CD4-positive, CD25-positive, alpha-beta regulatory T cell (primary cell): ENCODE measurements around the gene ANKRD66. TPM values are rescaled to one million over a fixed set of nuclear protein-coding genes. Genes with fewer than 3 reads are reported as not detected.
"Not testable (repeated sequence)": the region's sequence is repeated elsewhere in the genome, so short reads cannot be mapped to it uniquely, and the experiment has no call there.

ENCODE experiments used
- ATAC-seq, 2 donors: fragments of 150-1000 bp; cut with Tn5 transposase; one replicate each; pipeline ENCODE4 v1.10.0; 2021; ENCODE audit warnings: low read depth in 2 of 2, moderate number of reproducible peaks in 2 of 2, moderate library complexity in 1 of 2
- DNase-seq, 3 donors: peaks; one replicate each; pipeline versions ENCODE4 v3.0.0 to v3.0.0-alpha.2; 2012 to 2022; ENCODE audit warnings: mixed read lengths in 1 of 3
- H3K27ac ChIP-seq: one replicate; pipeline ENCODE4 v1.7.0; 2013; ENCODE audit warnings: mild to moderate bottlenecking, low read length; ENCODE audit not compliant: insufficient read depth, poor library complexity, severe bottlenecking
- H3K27me3 ChIP-seq: one replicate; pipeline ENCODE4 v1.7.0; 2013; ENCODE audit warnings: low read length; ENCODE audit not compliant: control insufficient read depth, insufficient read depth
- H3K36me3 ChIP-seq: one replicate; pipeline ENCODE4 v1.7.0; 2013; ENCODE audit warnings: mild to moderate bottlenecking, low read length, moderate library complexity; ENCODE audit not compliant: control insufficient read depth, insufficient read depth
- H3K4me1 ChIP-seq: 2 replicates; pipeline ENCODE4 v1.7.0; 2013; ENCODE audit warnings: mild to moderate bottlenecking, low read length; ENCODE audit not compliant: insufficient read depth, control insufficient read depth, poor library complexity, severe bottlenecking
- H3K4me3 ChIP-seq: one replicate; pipeline ENCODE4 v1.7.0; 2013; ENCODE audit warnings: low read depth, mild to moderate bottlenecking, low read length, moderate library complexity
- H3K9me3 ChIP-seq, 2 experiments: 1 replicate in 1 of 2; 2 replicates in 1 of 2; pipeline ENCODE4 v1.7.0; 2013; ENCODE audit warnings: low read length in 2 of 2, mild to moderate bottlenecking in 1 of 2, moderate library complexity in 1 of 2; ENCODE audit not compliant: control insufficient read depth in 2 of 2
- H3K27ac Mint-ChIP-seq, 3 donors: one replicate each; pipeline ENCODE4 v1.8.0; 2020 to 2022; ENCODE audit warnings: mild to moderate bottlenecking in 3 of 3, mixed read lengths in 3 of 3, moderate library complexity in 2 of 3
- H3K27me3 Mint-ChIP-seq: one replicate; pipeline ENCODE4 v1.8.0; 2022; ENCODE audit warnings: mild to moderate bottlenecking, mixed read lengths
- H3K36me3 Mint-ChIP-seq: one replicate; pipeline ENCODE4 v1.8.0; 2020; ENCODE audit warnings: mixed read lengths
- H3K4me1 Mint-ChIP-seq, 4 donors: one replicate each; pipeline ENCODE4 v1.8.0; 2020 to 2022; ENCODE audit warnings: mixed read lengths in 4 of 4, mild to moderate bottlenecking in 1 of 4
- H3K4me3 Mint-ChIP-seq, 4 donors: one replicate each; pipeline ENCODE4 v1.8.0; 2020 to 2022; ENCODE audit warnings: mild to moderate bottlenecking in 4 of 4, mixed read lengths in 4 of 4, moderate library complexity in 3 of 4
- H3K9me3 Mint-ChIP-seq, 7 donors: one replicate each; pipeline ENCODE4 v1.8.0; 2020 to 2022; ENCODE audit warnings: mixed read lengths in 7 of 7, mild to moderate bottlenecking in 3 of 7, moderate library complexity in 2 of 7
- polyA plus RNA-seq, 4 donors: library from polyadenylated mRNA; unstranded; fragments of 300-500 nt; fragmentation: Illumina TruSeq; gene quantifications; one replicate each; pipeline ENCODE4 v1.2.3, GENCODE V29; 2021
- total RNA-seq: library from RNA; stranded (reverse); gene quantifications from one replicate; pipeline ENCODE4 v1.2.3, GENCODE V29; 2022

Gene ANKRD66
- total and polyA plus RNA-seq, 5 donors from 2014 or later = not detected

DNA sequence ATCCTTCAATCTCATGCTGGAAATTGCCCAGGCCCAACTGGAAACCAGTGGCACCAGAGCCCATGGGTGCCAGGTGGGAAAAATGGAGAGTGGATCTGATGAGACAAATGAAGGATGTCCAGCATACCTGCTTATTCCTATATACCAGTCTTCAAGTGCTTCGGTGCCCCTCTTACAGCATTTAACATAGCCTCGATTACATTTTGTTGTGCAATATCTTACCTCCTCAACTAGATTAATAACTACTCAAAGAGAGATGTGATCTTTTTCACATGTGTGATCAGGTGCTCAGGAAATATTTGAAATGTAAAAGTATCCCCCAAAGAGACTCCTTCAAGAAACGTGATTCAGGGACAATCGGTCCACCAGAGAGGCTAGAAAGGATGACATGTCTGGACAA lies 4.8 kb upstream of the ANKRD66 start:
- no peaks in the 10 kb centered on the region for H3K36me3 Mint-ChIP-seq
- H3K4me1 Mint-ChIP-seq = no peaks in the 10 kb centered on the region
- H3K27me3 Mint-ChIP-seq = peaks cover 8% of the 10 kb centered on the region
- ATAC-seq (no peak), DNase-seq (no peak)
- Histone ChIP-seq H3K27me3 (no peaks in the 10 kb centered on the region), H3K36me3 (no peaks in the 10 kb centered on the region), H3K4me1 (no peaks in the 10 kb centered on the region), H3K9me3 (no peaks in the 10 kb centered on the region), H3K27ac (no peak overlapping the region), H3K4me3 (no peak overlapping the region)
- peaks cover 0 to 5% (median 1%) of the 10 kb centered on the region in 7 donors for H3K9me3 Mint-ChIP-seq
- no peak overlapping the region for H3K4me3 Mint-ChIP-seq
- H3K27ac Mint-ChIP-seq = no peak overlapping the region

DNA sequence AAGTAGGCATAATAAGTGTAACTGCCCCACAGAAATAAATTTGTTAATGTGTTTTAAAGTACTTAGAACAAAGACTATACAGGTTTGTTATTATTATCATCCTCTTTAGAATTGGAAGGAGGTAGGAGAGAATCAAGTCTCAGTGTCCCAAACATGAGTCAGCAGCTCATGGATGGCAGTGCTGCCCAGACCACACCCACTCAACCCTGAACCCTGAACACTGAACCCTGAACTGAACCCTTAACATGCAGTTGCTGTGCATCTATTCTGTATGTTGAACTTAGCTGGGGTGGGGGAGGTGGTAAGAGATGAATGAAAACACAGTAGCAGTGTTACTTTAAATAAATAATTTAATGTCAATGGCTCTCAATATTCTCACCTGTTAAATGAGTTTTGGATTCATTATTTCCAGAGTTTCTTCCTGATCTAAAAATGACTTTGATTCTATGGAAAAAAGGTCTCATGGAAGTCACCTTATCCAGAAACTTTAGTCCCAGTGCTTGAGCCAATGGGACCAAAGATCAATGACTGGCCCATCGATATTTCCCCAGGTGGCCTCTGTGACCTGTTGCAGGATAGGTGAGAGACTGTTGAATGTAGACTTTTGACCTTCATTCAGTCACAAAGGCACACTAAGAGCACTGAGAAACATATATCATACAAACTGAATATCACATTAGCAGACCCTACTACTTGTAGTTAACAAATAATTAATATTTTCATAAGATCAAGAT lies 3.1 kb upstream of the ANKRD66 start:
- H3K4me3 Mint-ChIP-seq = no peak overlapping the region
- H3K27ac Mint-ChIP-seq = no peak overlapping the region
- H3K9me3 Mint-ChIP-seq = peaks cover 0 to 5% (median 1%) of the 10 kb centered on the region in 7 donors
- DNase-seq (no peak), ATAC-seq (no peak)
- H3K27ac ChIP-seq = no peak overlapping the region
- H3K36me3 Mint-ChIP-seq = no peaks in the 10 kb centered on the region
- no peaks in the 10 kb centered on the region for H3K36me3 ChIP-seq
- H3K4me1 Mint-ChIP-seq = no peaks in the 10 kb centered on the region
- no peaks in the 10 kb centered on the region for H3K27me3 Mint-ChIP-seq
- no peak overlapping the region for H3K4me3 ChIP-seq
- no peaks in the 10 kb centered on the region for H3K4me1 ChIP-seq
- H3K9me3 ChIP-seq = no peaks in the 10 kb centered on the region
- no peaks in the 10 kb centered on the region for H3K27me3 ChIP-seq

DNA sequence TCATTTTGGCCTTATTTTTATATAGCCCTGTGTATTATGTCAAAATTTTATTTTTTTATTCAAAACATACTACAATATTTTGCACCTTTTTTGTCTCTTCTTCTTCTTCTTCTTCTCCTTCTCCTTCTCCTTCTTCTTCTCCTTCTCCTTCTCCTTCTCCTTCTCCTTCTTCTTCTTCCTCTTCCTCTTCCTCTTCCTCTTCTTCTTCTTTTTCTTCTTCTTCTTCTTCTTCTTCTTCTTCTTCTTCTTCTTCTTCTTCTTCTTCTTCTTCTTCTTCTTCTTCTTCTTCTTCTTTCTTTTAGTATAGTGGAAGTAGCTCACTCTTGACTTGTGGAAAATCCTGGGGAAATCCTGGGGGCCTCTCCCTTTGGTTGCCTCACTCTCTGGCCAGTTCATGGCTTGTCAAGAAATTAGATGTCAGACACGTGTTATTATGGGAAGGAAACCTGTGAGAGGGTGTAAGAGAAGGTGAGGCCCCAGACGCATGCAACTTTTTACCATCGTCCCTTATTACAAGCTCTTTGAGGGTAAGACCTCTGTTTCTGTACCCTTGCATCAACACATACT lies 2.5 kb upstream of the ANKRD66 start:
- H3K27me3 ChIP-seq, H3K27me3 Mint-ChIP-seq, H3K36me3 ChIP-seq, H3K27ac ChIP-seq, H3K9me3 Mint-ChIP-seq, ATAC-seq, H3K36me3 Mint-ChIP-seq, H3K4me1 ChIP-seq, H3K9me3 ChIP-seq, H3K4me3 Mint-ChIP-seq, DNase-seq, H3K27ac Mint-ChIP-seq, H3K4me3 ChIP-seq, H3K4me1 Mint-ChIP-seq: not testable (repeated sequence)

DNA sequence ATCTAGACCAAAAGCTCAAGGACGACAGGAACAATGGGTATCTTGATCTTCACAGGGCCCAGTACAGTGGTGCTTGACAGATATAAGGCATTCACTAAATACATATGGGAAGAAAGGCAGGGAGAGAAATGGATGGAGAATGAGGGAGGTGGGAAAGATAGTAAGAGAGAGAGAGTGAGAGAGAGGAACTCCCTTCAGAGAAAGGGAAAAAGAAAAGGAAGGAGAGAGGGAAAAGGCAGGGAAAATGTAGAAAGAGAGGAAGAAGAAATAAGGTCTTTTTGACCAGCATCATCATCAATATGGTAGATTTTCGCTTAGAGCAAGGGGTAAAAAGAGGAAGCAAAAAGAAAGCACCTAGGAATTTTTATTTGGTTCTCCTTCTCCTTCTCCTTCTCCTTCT lies 760 bp upstream of the ANKRD66 start:
- Histone ChIP-seq H3K36me3 (no peaks in the 10 kb centered on the region), H3K4me3 (no peak overlapping the region), H3K27me3 (no peaks in the 10 kb centered on the region), H3K9me3 (no peaks in the 10 kb centered on the region), H3K27ac (no peak overlapping the region), H3K4me1 (no peaks in the 10 kb centered on the region)
- H3K4me3 Mint-ChIP-seq = no peak overlapping the region
- no peaks in the 10 kb centered on the region for H3K27me3 Mint-ChIP-seq
- no peak for ATAC-seq
- H3K27ac Mint-ChIP-seq = no peak overlapping the region
- no peaks in the 10 kb centered on the region for H3K36me3 Mint-ChIP-seq
- peaks cover 0 to 5% (median 1%) of the 10 kb centered on the region in 7 donors for H3K9me3 Mint-ChIP-seq
- no peak for DNase-seq
- no peaks in the 10 kb centered on the region for H3K4me1 Mint-ChIP-seq

DNA sequence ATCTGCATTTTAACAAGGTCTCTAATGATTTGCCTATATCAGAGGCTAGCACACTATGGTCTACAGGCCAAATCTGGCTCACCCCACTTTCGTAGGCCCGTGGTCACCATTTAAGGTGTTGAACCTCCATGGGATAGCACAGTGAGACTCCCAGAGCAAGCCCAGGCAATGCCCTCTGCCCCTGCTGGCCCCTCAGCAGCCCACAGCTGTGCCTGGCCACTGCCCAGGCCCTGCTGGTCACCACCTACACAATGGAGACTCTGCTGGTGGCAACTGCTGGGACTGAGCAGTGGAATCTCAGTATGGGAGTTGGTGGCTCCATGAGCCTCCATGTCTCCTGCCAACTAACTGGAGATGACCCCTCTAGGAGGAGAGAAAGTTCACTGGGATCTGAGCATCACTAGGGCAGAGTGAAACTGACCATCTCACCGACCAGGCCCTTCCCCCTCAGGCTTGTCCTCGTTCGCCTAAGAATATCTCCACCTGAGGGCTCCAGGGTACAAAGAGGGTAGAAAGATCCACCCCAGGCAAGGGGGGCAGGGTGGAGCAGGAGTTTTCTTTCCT lies 2.3 kb downstream of the ANKRD66 start:
- no peak for ATAC-seq
- no peak overlapping the region for H3K4me3 ChIP-seq
- no peaks in the 10 kb centered on the region for H3K36me3 ChIP-seq
- H3K27ac ChIP-seq = no peak overlapping the region
- H3K27me3 ChIP-seq = no peaks in the 10 kb centered on the region
- H3K36me3 Mint-ChIP-seq = no peaks in the 10 kb centered on the region
- H3K9me3 Mint-ChIP-seq = peaks cover 0 to 5% (median 0%) of the 10 kb centered on the region in 7 donors
- H3K9me3 ChIP-seq = no peaks in the 10 kb centered on the region
- H3K4me3 Mint-ChIP-seq = no peak overlapping the region
- H3K4me1 ChIP-seq = no peaks in the 10 kb centered on the region
- DNase-seq = no peak
- no peak overlapping the region for H3K27ac Mint-ChIP-seq
- no peaks in the 10 kb centered on the region for H3K4me1 Mint-ChIP-seq
- H3K27me3 Mint-ChIP-seq = no peaks in the 10 kb centered on the region

DNA sequence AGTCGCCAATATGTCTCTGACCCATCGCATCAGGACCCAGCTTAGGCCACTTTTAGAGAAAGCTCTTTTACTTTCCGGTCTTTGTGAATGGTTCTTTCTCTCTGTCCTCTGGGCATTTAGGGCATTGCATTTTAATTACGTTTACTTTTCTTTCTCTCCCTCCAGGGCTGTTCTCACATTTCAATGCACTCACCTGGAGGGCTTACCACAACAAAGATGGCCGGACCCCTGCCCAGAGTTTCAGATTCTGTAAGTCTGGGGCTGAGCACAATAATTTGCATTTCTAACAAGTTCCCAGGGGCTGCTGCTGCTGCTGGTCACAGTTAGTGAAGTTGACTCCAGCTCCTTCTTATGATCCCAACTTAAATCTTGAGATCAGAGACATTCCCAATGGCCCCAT lies 3.0 kb downstream of the ANKRD66 start:
- Histone ChIP-seq H3K27me3 (no peaks in the 10 kb centered on the region), H3K9me3 (no peaks in the 10 kb centered on the region), H3K36me3 (no peaks in the 10 kb centered on the region), H3K4me3 (no peak overlapping the region), H3K27ac (no peak overlapping the region), H3K4me1 (no peaks in the 10 kb centered on the region)
- H3K9me3 Mint-ChIP-seq = peaks cover 0 to 3% (median 0%) of the 10 kb centered on the region in 7 donors
- DNase-seq (no peak), ATAC-seq (no peak)
- H3K4me1 Mint-ChIP-seq = no peaks in the 10 kb centered on the region
- no peak overlapping the region for H3K4me3 Mint-ChIP-seq
- no peak overlapping the region for H3K27ac Mint-ChIP-seq
- no peaks in the 10 kb centered on the region for H3K36me3 Mint-ChIP-seq
- no peaks in the 10 kb centered on the region for H3K27me3 Mint-ChIP-seq

DNA sequence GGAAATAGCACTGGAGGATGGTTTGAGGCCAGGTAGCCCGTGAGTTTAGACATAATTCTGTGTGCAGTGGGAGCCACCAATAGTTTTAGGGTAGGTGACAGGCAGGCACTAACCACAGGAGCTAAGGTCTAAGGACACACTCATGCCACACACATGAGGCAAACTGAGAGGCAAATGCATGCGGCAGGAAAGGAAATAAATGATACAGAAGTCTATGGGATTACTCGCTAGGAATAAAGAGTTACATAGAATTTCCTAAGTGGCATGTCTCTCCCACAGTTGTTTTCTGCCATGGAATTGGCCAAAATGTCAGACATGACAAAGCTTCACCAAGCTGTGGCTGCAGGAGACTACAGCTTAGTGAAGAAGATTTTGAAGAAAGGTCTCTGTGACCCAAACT lies 4.9 kb downstream of the ANKRD66 start:
- Histone ChIP-seq H3K9me3 (no peaks in the 10 kb centered on the region), H3K4me3 (no peak overlapping the region), H3K4me1 (no peaks in the 10 kb centered on the region), H3K36me3 (no peaks in the 10 kb centered on the region), H3K27me3 (no peaks in the 10 kb centered on the region), H3K27ac (no peak overlapping the region)
- Mint-ChIP-seq H3K9me3 (no peaks in the 10 kb centered on the region), H3K27me3 (no peaks in the 10 kb centered on the region), H3K4me1 (no peaks in the 10 kb centered on the region), H3K36me3 (no peaks in the 10 kb centered on the region), H3K27ac (no peak overlapping the region), H3K4me3 (no peak overlapping the region)
- DNase-seq (no peak), ATAC-seq (no peak)

DNA sequence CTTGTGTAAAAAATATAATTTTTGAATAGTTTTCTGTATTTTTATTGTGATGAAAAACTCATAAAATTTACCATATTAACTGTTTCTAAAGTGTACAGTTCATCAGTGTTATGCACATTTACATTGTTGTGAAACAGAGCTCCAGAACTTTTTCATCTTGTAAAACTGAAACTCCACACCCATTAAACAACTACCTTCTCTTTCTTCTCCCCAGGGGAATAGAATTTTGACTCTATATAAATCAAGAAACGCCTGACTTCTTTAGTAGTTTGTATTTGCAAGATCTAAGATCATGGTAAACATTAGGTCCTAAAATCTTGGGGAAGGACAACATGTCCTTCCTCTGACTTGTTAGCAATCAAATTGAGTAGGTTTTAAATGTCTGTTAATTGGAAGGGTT lies 9.1 kb downstream of the ANKRD66 start:
- DNase-seq = no peak
- ATAC-seq = no peak
- Mint-ChIP-seq H3K27me3 (no peaks in the 10 kb centered on the region), H3K9me3 (no peaks in the 10 kb centered on the region), H3K4me3 (no peak overlapping the region), H3K27ac (no peak overlapping the region), H3K36me3 (no peaks in the 10 kb centered on the region), H3K4me1 (no peaks in the 10 kb centered on the region)
- no peaks in the 10 kb centered on the region for H3K9me3 ChIP-seq
- no peaks in the 10 kb centered on the region for H3K36me3 ChIP-seq
- no peak overlapping the region for H3K27ac ChIP-seq
- no peaks in the 10 kb centered on the region for H3K4me1 ChIP-seq
- H3K4me3 ChIP-seq = no peak overlapping the region
- H3K27me3 ChIP-seq = no peaks in the 10 kb centered on the region
